Natural killer cell (primary cell): ENCODE measurements around the gene LRATD1. TPM values are rescaled to one million over a fixed set of nuclear protein-coding genes. Genes with fewer than 3 reads are reported as not detected.
"Not testable (repeated sequence)": the region's sequence is repeated elsewhere in the genome, so short reads cannot be mapped to it uniquely, and the experiment has no call there.

Experiments
- ATAC-seq, 3 donors: fragments of 150-1000 bp in 2 of 3; fragments of 200-7000 bp in 1 of 3; cut with Tn5 transposase; 1 replicate in 1 of 3; 2 replicates in 2 of 3; pipeline ENCODE4 v1.10.0; 2021; ENCODE audit warnings: mild to moderate bottlenecking in 2 of 3, moderate library complexity in 2 of 3
- DNase-seq, 2 donors: peaks; one replicate each; pipeline versions ENCODE4 v3.0.0 to v3.0.0-alpha.2; 2013 to 2021; ENCODE audit warnings: mixed read lengths in 1 of 2
- H3K27ac ChIP-seq: one replicate; pipeline ENCODE4 v1.5.1; 2013; ENCODE audit warnings: mild to moderate bottlenecking, low read length
- H3K27me3 ChIP-seq: one replicate; pipeline ENCODE4 v1.6.1; 2013; ENCODE audit warnings: low read length; ENCODE audit not compliant: control insufficient read depth, insufficient read depth
- H3K36me3 ChIP-seq: one replicate; pipeline ENCODE4 v1.6.1; 2013; ENCODE audit warnings: low read length; ENCODE audit not compliant: control insufficient read depth, insufficient read depth
- H3K4me1 ChIP-seq: one replicate; pipeline ENCODE4 v1.6.1; 2013; ENCODE audit warnings: low read length; ENCODE audit not compliant: control insufficient read depth, insufficient read depth
- H3K4me3 ChIP-seq: one replicate; pipeline ENCODE4 v1.5.1; 2013; ENCODE audit warnings: low read length
- H3K9me3 ChIP-seq: one replicate; pipeline ENCODE4 v1.6.1; 2013; ENCODE audit warnings: low read length; ENCODE audit not compliant: control insufficient read depth, insufficient read depth
- H3K27ac Mint-ChIP-seq, 2 donors: one replicate each; pipeline ENCODE4 v1.8.0; 2022; ENCODE audit warnings: mild to moderate bottlenecking in 2 of 2, mixed read lengths in 2 of 2, moderate library complexity in 1 of 2
- H3K27me3 Mint-ChIP-seq, 2 donors: one replicate each; pipeline ENCODE4 v1.8.0; 2022; ENCODE audit warnings: low read depth in 2 of 2, mixed read lengths in 2 of 2
- H3K36me3 Mint-ChIP-seq: one replicate; pipeline ENCODE4 v1.8.0; 2022; ENCODE audit warnings: mixed read lengths
- H3K4me1 Mint-ChIP-seq, 2 donors: one replicate each; pipeline ENCODE4 v1.8.0; 2022; ENCODE audit warnings: mixed read lengths in 2 of 2
- H3K4me3 Mint-ChIP-seq: one replicate; pipeline ENCODE4 v1.8.0; 2022; ENCODE audit warnings: mild to moderate bottlenecking, moderate library complexity, mixed read lengths
- H3K9me3 Mint-ChIP-seq, 2 donors: one replicate each; pipeline ENCODE4 v1.8.0; 2022; ENCODE audit warnings: mixed read lengths in 2 of 2
- WGBS: methylation state at CpG from one replicate; pipeline ENCODE4 v1.1.7; 2013; ENCODE audit warnings: missing lambda C conversion rate; ENCODE audit not compliant: insufficient coverage; 5-methylcytosine and 5-hydroxymethylcytosine counted together
- intact Hi-C: fragments of 100-400 bp; cut with micrococcal nuclease; formaldehyde crosslinking; loops from one replicate; pipeline ENCODE4 v1.14.2; 2022
- total RNA-seq, 4 donors: library from RNA; stranded (reverse); fragments of 120-200 nt in 1 of 4; gene quantifications; one replicate each; pipeline versions ENCODE4 v1.2.3 to v1.2.4, GENCODE V29; 2013 to 2022
- TF ChIP-seq, protein P1 (sequence below): fragments of 200-600 bp; IDR thresholded peaks from one replicate; pipeline ENCODE4 v1.8.0; 2022; ENCODE audit warnings: antibody characterized with exemption

LRATD1 gene
- total RNA-seq, 3 donors from 2014 or later (not counting 1 experiment from before 2014, with no cell fraction given) = not detected

DNA sequence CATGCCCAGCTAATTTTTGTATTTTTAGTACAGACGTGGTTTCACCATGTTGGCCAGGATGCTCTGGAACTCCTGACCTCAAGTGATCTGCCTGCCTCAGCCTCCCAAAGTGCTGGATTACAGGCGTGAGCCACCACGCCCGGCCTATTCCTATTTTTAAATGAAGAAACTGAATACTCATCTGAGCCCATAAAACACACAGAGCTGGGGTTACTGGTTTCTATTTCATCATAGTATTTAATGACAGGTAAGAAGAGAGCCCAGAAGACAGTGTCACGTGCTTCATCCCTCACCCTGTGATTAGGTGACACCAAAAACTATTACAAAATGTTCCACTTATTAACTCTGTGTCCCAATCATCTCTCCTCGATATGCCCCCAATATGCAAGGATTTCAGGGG lies 15.6 kb upstream of the LRATD1 start:
- Mint-ChIP-seq H3K9me3 (peaks cover 6 to 9% of the 10 kb centered on the region in 2 donors), H3K27me3 (no peaks in the 10 kb centered on the region), H3K36me3 (no peaks in the 10 kb centered on the region), H3K4me3 (no peak overlapping the region), H3K4me1 (no peaks in the 10 kb centered on the region), H3K27ac (no peak overlapping the region)
- no peaks in the 10 kb centered on the region for H3K9me3 ChIP-seq
- no peak for DNase-seq
- H3K27me3 ChIP-seq = no peaks in the 10 kb centered on the region
- no peak overlapping the region for H3K4me3 ChIP-seq
- H3K4me1 ChIP-seq = no peaks in the 10 kb centered on the region
- H3K27ac ChIP-seq = no peak overlapping the region
- no peaks in the 10 kb centered on the region for H3K36me3 ChIP-seq
- intact Hi-C loops = no loop called here
- no peak for ATAC-seq
- WGBS = 89% methylated on average over 5 of the region's 6 CpGs
- TF ChIP-seq, protein P1, sequence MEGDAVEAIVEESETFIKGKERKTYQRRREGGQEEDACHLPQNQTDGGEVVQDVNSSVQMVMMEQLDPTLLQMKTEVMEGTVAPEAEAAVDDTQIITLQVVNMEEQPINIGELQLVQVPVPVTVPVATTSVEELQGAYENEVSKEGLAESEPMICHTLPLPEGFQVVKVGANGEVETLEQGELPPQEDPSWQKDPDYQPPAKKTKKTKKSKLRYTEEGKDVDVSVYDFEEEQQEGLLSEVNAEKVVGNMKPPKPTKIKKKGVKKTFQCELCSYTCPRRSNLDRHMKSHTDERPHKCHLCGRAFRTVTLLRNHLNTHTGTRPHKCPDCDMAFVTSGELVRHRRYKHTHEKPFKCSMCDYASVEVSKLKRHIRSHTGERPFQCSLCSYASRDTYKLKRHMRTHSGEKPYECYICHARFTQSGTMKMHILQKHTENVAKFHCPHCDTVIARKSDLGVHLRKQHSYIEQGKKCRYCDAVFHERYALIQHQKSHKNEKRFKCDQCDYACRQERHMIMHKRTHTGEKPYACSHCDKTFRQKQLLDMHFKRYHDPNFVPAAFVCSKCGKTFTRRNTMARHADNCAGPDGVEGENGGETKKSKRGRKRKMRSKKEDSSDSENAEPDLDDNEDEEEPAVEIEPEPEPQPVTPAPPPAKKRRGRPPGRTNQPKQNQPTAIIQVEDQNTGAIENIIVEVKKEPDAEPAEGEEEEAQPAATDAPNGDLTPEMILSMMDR = no peak

- no peak overlapping the region for H3K4me3 Mint-ChIP-seq
- H3K27me3 Mint-ChIP-seq = no peaks in the 10 kb centered on the region
- Histone ChIP-seq H3K4me3 (no peak overlapping the region), H3K27ac (no peak overlapping the region), H3K9me3 (no peaks in the 10 kb centered on the region), H3K27me3 (no peaks in the 10 kb centered on the region), H3K4me1 (no peaks in the 10 kb centered on the region), H3K36me3 (no peaks in the 10 kb centered on the region)
- H3K9me3 Mint-ChIP-seq = peaks cover 6 to 9% of the 10 kb centered on the region in 2 donors
- WGBS = 77% methylated on average over 3 of the region's 3 CpGs
- DNase-seq (no peak), ATAC-seq (no peak)
- TF ChIP-seq, protein P1 = no peak
- no peaks in the 10 kb centered on the region for H3K36me3 Mint-ChIP-seq
- no peak overlapping the region for H3K27ac Mint-ChIP-seq
- no peaks in the 10 kb centered on the region for H3K4me1 Mint-ChIP-seq
- intact Hi-C loops = no loop called here
Measured at GRCh38 chr2:14619441-14619840, 13.1 kb upstream of the LRATD1 start.

GRCh38 chr2:14621114-14621513 lies 11.4 kb upstream of the LRATD1 start:
- TF ChIP-seq, protein P1 = no peak
- Histone ChIP-seq H3K27ac (no peak overlapping the region), H3K4me3 (no peak overlapping the region), H3K9me3 (no peaks in the 10 kb centered on the region), H3K36me3 (no peaks in the 10 kb centered on the region), H3K27me3 (no peaks in the 10 kb centered on the region), H3K4me1 (no peaks in the 10 kb centered on the region)
- intact Hi-C loops = no loop called here
- no peaks in the 10 kb centered on the region for H3K27me3 Mint-ChIP-seq
- ATAC-seq = no peak
- peaks cover 6 to 9% of the 10 kb centered on the region in 2 donors for H3K9me3 Mint-ChIP-seq
- no peaks in the 10 kb centered on the region for H3K36me3 Mint-ChIP-seq
- no peak overlapping the region for H3K4me3 Mint-ChIP-seq
- no peak overlapping the region for H3K27ac Mint-ChIP-seq
- no peaks in the 10 kb centered on the region for H3K4me1 Mint-ChIP-seq
- no peak for DNase-seq
- 90% methylated on average over 1 of the region's 1 CpG for WGBS

- Histone ChIP-seq H3K27ac (no peak overlapping the region), H3K36me3 (no peaks in the 10 kb centered on the region), H3K27me3 (no peaks in the 10 kb centered on the region), H3K4me1 (no peaks in the 10 kb centered on the region), H3K9me3 (no peaks in the 10 kb centered on the region), H3K4me3 (no peak overlapping the region)
- intact Hi-C loops = no loop called here
- ATAC-seq (no peak), DNase-seq (no peak)
- Mint-ChIP-seq H3K36me3 (no peaks in the 10 kb centered on the region), H3K4me1 (no peaks in the 10 kb centered on the region), H3K9me3 (peaks cover 6 to 9% of the 10 kb centered on the region in 2 donors), H3K27me3 (no peaks in the 10 kb centered on the region), H3K4me3 (no peak overlapping the region), H3K27ac (no peak overlapping the region)
- TF ChIP-seq, protein P1 = no peak
- WGBS = 78% methylated on average over 3 of the region's 6 CpGs
Measured at GRCh38 chr2:14621906-14622549, 10.5 kb upstream of the LRATD1 start.

DNA sequence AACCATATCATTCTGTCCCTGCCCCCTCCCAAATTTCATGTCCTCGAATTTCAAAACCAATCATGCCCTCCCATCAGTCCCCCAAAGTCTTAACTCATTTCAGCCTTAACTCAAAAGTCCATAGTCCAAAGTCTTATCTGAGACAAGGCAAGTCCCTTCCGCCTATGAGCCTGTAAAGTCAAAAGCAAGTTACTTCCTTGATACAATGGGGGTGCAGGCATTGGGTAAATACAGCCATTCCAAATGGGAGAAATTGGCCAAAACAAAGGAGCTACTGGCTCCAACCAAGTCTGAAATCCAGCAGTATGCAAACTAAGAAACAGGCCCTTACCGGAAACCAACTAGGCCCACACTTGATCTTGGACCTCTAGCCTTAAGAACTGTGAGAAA lies 10.0 kb upstream of the LRATD1 start:
- H3K27ac ChIP-seq, H3K4me3 Mint-ChIP-seq, H3K36me3 ChIP-seq, H3K27me3 ChIP-seq, H3K27me3 Mint-ChIP-seq, H3K9me3 ChIP-seq, DNase-seq, H3K27ac Mint-ChIP-seq, ATAC-seq, H3K4me1 ChIP-seq, H3K9me3 Mint-ChIP-seq, intact Hi-C loops, H3K4me3 ChIP-seq, H3K36me3 Mint-ChIP-seq, H3K4me1 Mint-ChIP-seq: not testable (repeated sequence)
- 73% methylated on average over 3 of the region's 3 CpGs for WGBS
